ENCODE data around the gene ACOX2. TPM values are rescaled to one million over a fixed set of nuclear protein-coding genes. Genes with fewer than 3 reads are reported as not detected.
A peak's percentile ranks its signal among the peaks of the same experiment; 100 is the strongest.

Gene ACOX2
- total RNA-seq, 2 donors from 2014 or later, result 20.8 to 22.2 TPM

GRCh38 chr3:58495101-58495500, 41.9 kb downstream of the ACOX2 start:
- ATAC-seq (ENCODE audit: insufficient number of reproducible peaks, low FRiP score, low read depth), result no peak
- Histone ChIP-seq H3K27me3 (replicated peaks; ENCODE audit: insufficient read depth) (no peaks in the 10 kb centered on the region), H3K4me3 (no peak overlapping the region), H3K4me1 (ENCODE audit: control insufficient read depth in 1 of 2, low read depth in 2 of 2) (peaks cover 26 to 55% of the 10 kb centered on the region in 2 donors), H3K27ac (no peak overlapping the region), H3K36me3 (no peaks in the 10 kb centered on the region), H3K9me3 (no peaks in the 10 kb centered on the region)
- TF ChIP-seq CTCF (IDR thresholded peaks at IDR 0.05), result no peak
- no peak for DNase-seq (ENCODE audit: low spot score)

- Histone ChIP-seq H3K27ac (no peak overlapping the region), H3K4me3 (no peak overlapping the region), H3K4me1 (ENCODE audit: control insufficient read depth in 1 of 2, low read depth in 2 of 2) (peaks cover 26 to 55% of the 10 kb centered on the region in 2 donors), H3K36me3 (no peaks in the 10 kb centered on the region), H3K27me3 (replicated peaks; ENCODE audit: insufficient read depth) (no peaks in the 10 kb centered on the region), H3K9me3 (no peaks in the 10 kb centered on the region)
- ATAC-seq (ENCODE audit: insufficient number of reproducible peaks, low FRiP score, low read depth) (no peak), DNase-seq (ENCODE audit: low spot score) (no peak)
- no peak for TF ChIP-seq CTCF (IDR thresholded peaks at IDR 0.05)
These were observed 42.9 kb downstream of the ACOX2 start for GRCh38 chr3:58494107-58494506.

GRCh38 chr3:58492494-58492905, 44.5 kb downstream of the ACOX2 start:
- Histone ChIP-seq H3K4me1 (ENCODE audit: control insufficient read depth in 1 of 2, low read depth in 2 of 2) (peaks cover 22 to 53% of the 10 kb centered on the region in 2 donors), H3K4me3 (peak overlapping the region; percentile 90), H3K27me3 (replicated peaks; ENCODE audit: insufficient read depth) (no peaks in the 10 kb centered on the region), H3K9me3 (no peaks in the 10 kb centered on the region), H3K36me3 (no peaks in the 10 kb centered on the region), H3K27ac (peak overlapping the region; percentile 27 to 70)
- no peak for TF ChIP-seq CTCF (IDR thresholded peaks at IDR 0.05)
- ATAC-seq (ENCODE audit: insufficient number of reproducible peaks, low FRiP score, low read depth), result no peak
- DNase-seq (ENCODE audit: low spot score), result no peak

- H3K27me3 ChIP-seq (replicated peaks; ENCODE audit: insufficient read depth), result no peaks in the 10 kb centered on the region
- H3K9me3 ChIP-seq, result no peaks in the 10 kb centered on the region
- DNase-seq (ENCODE audit: low spot score), result peak; percentile 47
- H3K4me1 ChIP-seq (ENCODE audit: control insufficient read depth in 1 of 2, low read depth in 2 of 2), result peaks cover 26 to 53% of the 10 kb centered on the region in 2 donors
- TF ChIP-seq CTCF (IDR thresholded peaks at IDR 0.05), result peak; percentile 65
- peak; percentile 88 for ATAC-seq (ENCODE audit: insufficient number of reproducible peaks, low FRiP score, low read depth)
- H3K27ac ChIP-seq, result peak within 1 kb of the TSS; percentile 74
- no peaks in the 10 kb centered on the region for H3K36me3 ChIP-seq
- H3K4me3 ChIP-seq, result peak within 1 kb of the TSS; percentile 90
These were observed 45.2 kb downstream of the ACOX2 start, which contains the start of gene KCTD6 for GRCh38 chr3:58491506-58492402. Gene KCTD6, plus strand, starts transcription at chr3:58492096. Its CDS starts 6,660 bp downstream, at chr3:58498756.

- H3K9me3 ChIP-seq, result no peaks in the 10 kb centered on the region
- DNase-seq (ENCODE audit: low spot score) (no peak), ATAC-seq (ENCODE audit: insufficient number of reproducible peaks, low FRiP score, low read depth) (no peak)
- H3K27ac ChIP-seq, result peak overlapping the region; percentile 74
- peaks cover 27 to 46% of the 10 kb centered on the region in 2 donors for H3K4me1 ChIP-seq (ENCODE audit: control insufficient read depth in 1 of 2, low read depth in 2 of 2)
- H3K36me3 ChIP-seq, result no peaks in the 10 kb centered on the region
- no peaks in the 10 kb centered on the region for H3K27me3 ChIP-seq (replicated peaks; ENCODE audit: insufficient read depth)
- peak overlapping the region; percentile 81 for H3K4me3 ChIP-seq
- no peak for TF ChIP-seq CTCF (IDR thresholded peaks at IDR 0.05)
These were observed 46.0 kb downstream of the ACOX2 start for GRCh38 chr3:58490860-58491501.
